HepG2 (cell line): ENCODE results near the gene IQCK. TPM values are rescaled to one million over a fixed set of nuclear protein-coding genes. Genes with fewer than 3 reads are reported as not detected.
A peak's percentile ranks its signal among the peaks of the same experiment; 100 is the strongest.

Experiments used
- CEBPG ChIP-seq: IDR thresholded peaks from 2 replicates; pipeline ENCODE4 v1.6.1; 2016
- CENPX ChIP-seq: sonication (generic); formaldehyde crosslinking; IDR thresholded peaks from 2 replicates; pipeline ENCODE4 v1.9.0; 2021; ENCODE audit warnings: mild to moderate bottlenecking, missing genetic modification reagents, moderate library complexity
- CHCHD3 ChIP-seq: sonication (generic); formaldehyde crosslinking; IDR thresholded peaks from 2 replicates; pipeline ENCODE4 v1.8.0; 2022; ENCODE audit warnings: mild to moderate bottlenecking, missing genetic modification reagents, moderate library complexity
- DMAP1 ChIP-seq: IDR thresholded peaks from 2 replicates; pipeline ENCODE4 v1.6.1; 2016
- FLYWCH1 ChIP-seq: sonication (generic); formaldehyde crosslinking; IDR thresholded peaks from 2 replicates; pipeline ENCODE4 v1.8.1; 2023; ENCODE audit warnings: mild to moderate bottlenecking, missing genetic modification reagents
- GFI1 ChIP-seq: sonication (generic); formaldehyde crosslinking; IDR thresholded peaks from 2 replicates; pipeline ENCODE4 v1.5.0; 2020; ENCODE audit warnings: missing genetic modification reagents, mild to moderate bottlenecking, borderline replicate concordance
- NFKBIZ ChIP-seq: IDR thresholded peaks from 2 replicates; pipeline ENCODE4 v1.6.1; 2018; ENCODE audit warnings: missing genetic modification reagents, missing compliant biosample characterization
- REL ChIP-seq: sonication (generic); formaldehyde crosslinking; conservative IDR thresholded peaks from 2 replicates; pipeline ENCODE4 v1.8.0; 2022; ENCODE audit warnings: mild to moderate bottlenecking, missing genetic modification reagents, moderate library complexity
- SNAPC2 ChIP-seq: sonication (generic); formaldehyde crosslinking; IDR thresholded peaks from 2 replicates; pipeline ENCODE4 v1.8.1; 2022; ENCODE audit warnings: mild to moderate bottlenecking, missing genetic modification reagents
- ZFY ChIP-seq: sonication (generic); formaldehyde crosslinking; IDR thresholded peaks from 2 replicates; pipeline ENCODE4 v1.4.0; 2020; ENCODE audit warnings: missing genetic modification reagents
- ZNF619 ChIP-seq: sonication (generic); formaldehyde crosslinking; IDR thresholded peaks from 2 replicates; pipeline ENCODE4 v1.4.0; 2020; ENCODE audit warnings: mild to moderate bottlenecking, missing genetic modification reagents
- polyA plus RNA-seq, 8 experiments: library from polyadenylated mRNA; depleted of rRNA in 3 of 8; stranded (reverse) in 7 of 8; unstranded in 1 of 8; fragments of >200 nt; fragmentation: Illumina TruSeq in 4 of 8; extraction: Trizol in 4 of 8; gene quantifications; 2 replicates each; pipeline versions ENCODE4 v1.2.1 to v1.2.3, GENCODE V29; 2011 to 2016; ENCODE audit warnings: low read depth in 4 of 8, missing spikeins in 1 of 8, mixed read lengths in 1 of 8; ENCODE audit not compliant: insufficient read depth in 1 of 8
- total RNA-seq, 5 experiments: library from RNA; depleted of rRNA; stranded (reverse); fragments of >200 nt; fragmentation: Illumina TruSeq; extraction: Trizol; gene quantifications; 2 replicates each; pipeline ENCODE4 v1.2.3, GENCODE V29; 2016; ENCODE audit warnings: low read depth in 1 of 5
- TF ChIP-seq, protein P1 (sequence below): sonication (generic); formaldehyde crosslinking; IDR thresholded peaks from 2 replicates; pipeline ENCODE4 v1.8.1; 2022; ENCODE audit warnings: low read depth, mild to moderate bottlenecking, missing genetic modification reagents
- TF ChIP-seq, protein P2 (sequence below): sonication (generic); formaldehyde crosslinking; conservative IDR thresholded peaks from 2 replicates; pipeline ENCODE4 v1.8.0; 2022; ENCODE audit warnings: missing genetic modification reagents
- TF ChIP-seq, protein P3 (sequence below): sonication (generic); formaldehyde crosslinking; IDR thresholded peaks from 2 replicates; pipeline ENCODE4 v1.5.0; 2020; ENCODE audit warnings: mild to moderate bottlenecking, missing genetic modification reagents
- TF ChIP-seq, protein P4 (sequence below): sonication (generic); formaldehyde crosslinking; IDR thresholded peaks from 2 replicates; pipeline ENCODE4 v1.5.1; 2020; ENCODE audit warnings: mild to moderate bottlenecking, moderate library complexity, missing genetic modification reagents
- TF ChIP-seq, protein P5 (sequence below): IDR thresholded peaks from 2 replicates; pipeline ENCODE4 v1.6.1; 2016; ENCODE audit warnings: low read depth, borderline replicate concordance

Gene IQCK
- total and polyA plus RNA-seq, 2 of the 13 experiments (the other 11 are each of a cell fraction or from before 2014, with no cell fraction given): 5.1 to 7.3 TPM

DNA sequence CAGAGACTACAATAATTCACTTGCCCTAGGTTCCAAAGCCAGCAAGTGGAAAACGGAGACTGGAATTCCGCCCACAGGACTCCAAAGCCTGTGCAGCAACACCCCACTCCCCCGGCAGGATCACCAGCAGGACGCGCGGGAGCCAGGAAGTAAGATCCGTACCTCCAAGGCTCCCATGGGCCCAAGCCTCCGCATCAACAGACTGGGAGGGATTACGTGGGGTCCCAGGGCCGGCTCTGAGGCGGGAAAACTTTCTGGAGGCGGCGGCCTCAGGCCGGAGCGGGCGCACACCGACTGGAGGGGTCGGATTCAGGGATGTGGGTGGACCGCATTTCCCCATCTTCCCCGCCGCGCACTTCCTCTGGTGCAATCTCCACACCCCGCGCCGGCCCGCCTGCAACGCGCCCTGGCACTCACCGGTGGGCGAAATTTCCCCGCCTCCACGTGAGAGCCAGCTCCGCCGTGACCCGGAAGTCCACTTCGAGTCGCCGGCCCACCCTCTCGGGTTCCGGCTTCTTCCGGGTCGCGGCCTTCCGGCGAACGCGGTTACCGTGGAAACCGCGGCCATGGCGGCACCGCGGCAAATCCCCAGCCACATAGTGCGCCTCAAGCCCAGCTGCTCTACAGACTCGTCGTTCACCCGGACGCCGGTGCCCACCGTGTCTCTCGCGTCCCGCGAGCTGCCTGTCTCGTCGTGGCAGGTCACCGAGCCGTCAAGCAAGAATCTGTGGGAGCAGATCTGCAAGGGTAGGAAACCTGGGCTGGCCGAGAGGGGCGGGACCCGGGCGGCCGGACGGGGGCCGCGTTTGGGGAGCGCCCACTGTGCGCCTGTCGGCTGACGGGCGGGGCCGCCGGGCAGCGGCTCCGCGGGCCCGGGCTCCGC lies at the start of gene IQCK, which contains the start of gene KNOP1 (continued):
- TF ChIP-seq, protein P1, sequence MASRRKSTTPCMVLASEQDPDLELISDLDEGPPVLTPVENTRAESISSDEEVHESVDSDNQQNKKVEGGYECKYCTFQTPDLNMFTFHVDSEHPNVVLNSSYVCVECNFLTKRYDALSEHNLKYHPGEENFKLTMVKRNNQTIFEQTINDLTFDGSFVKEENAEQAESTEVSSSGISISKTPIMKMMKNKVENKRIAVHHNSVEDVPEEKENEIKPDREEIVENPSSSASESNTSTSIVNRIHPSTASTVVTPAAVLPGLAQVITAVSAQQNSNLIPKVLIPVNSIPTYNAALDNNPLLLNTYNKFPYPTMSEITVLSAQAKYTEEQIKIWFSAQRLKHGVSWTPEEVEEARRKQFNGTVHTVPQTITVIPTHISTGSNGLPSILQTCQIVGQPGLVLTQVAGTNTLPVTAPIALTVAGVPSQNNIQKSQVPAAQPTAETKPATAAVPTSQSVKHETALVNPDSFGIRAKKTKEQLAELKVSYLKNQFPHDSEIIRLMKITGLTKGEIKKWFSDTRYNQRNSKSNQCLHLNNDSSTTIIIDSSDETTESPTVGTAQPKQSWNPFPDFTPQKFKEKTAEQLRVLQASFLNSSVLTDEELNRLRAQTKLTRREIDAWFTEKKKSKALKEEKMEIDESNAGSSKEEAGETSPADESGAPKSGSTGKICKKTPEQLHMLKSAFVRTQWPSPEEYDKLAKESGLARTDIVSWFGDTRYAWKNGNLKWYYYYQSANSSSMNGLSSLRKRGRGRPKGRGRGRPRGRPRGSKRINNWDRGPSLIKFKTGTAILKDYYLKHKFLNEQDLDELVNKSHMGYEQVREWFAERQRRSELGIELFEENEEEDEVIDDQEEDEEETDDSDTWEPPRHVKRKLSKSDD (CRISPR knock-in tag): peak; percentile 99
- TF ChIP-seq, protein P2, sequence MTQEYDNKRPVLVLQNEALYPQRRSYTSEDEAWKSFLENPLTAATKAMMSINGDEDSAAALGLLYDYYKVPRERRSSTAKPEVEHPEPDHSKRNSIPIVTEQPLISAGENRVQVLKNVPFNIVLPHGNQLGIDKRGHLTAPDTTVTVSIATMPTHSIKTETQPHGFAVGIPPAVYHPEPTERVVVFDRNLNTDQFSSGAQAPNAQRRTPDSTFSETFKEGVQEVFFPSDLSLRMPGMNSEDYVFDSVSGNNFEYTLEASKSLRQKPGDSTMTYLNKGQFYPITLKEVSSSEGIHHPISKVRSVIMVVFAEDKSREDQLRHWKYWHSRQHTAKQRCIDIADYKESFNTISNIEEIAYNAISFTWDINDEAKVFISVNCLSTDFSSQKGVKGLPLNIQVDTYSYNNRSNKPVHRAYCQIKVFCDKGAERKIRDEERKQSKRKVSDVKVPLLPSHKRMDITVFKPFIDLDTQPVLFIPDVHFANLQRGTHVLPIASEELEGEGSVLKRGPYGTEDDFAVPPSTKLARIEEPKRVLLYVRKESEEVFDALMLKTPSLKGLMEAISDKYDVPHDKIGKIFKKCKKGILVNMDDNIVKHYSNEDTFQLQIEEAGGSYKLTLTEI (CRISPR knock-in tag): no peak
- TF ChIP-seq CEBPG (CRISPR knock-in tag) (no peak; the same call in 1 of the 2 replicates), DMAP1 (CRISPR knock-in tag) (peak; percentile 98), SNAPC2 (peak; percentile 83; the same call in 1 of the 2 replicates), CHCHD3 (peak; percentile 55; the same call in 1 of the 2 replicates), GFI1 (CRISPR knock-in tag) (no peak; the same call in 1 of the 2 replicates), REL (CRISPR knock-in tag) (peak; percentile 91), ZNF619 (CRISPR knock-in tag) (peak; percentile 85; the same call in 1 of the 2 replicates), ZFY (CRISPR knock-in tag) (peak; percentile 98), CENPX (CRISPR knock-in tag) (no peak), FLYWCH1 (CRISPR knock-in tag) (no peak), NFKBIZ (CRISPR knock-in tag) (peak; percentile 74)
- TF ChIP-seq, protein P3, sequence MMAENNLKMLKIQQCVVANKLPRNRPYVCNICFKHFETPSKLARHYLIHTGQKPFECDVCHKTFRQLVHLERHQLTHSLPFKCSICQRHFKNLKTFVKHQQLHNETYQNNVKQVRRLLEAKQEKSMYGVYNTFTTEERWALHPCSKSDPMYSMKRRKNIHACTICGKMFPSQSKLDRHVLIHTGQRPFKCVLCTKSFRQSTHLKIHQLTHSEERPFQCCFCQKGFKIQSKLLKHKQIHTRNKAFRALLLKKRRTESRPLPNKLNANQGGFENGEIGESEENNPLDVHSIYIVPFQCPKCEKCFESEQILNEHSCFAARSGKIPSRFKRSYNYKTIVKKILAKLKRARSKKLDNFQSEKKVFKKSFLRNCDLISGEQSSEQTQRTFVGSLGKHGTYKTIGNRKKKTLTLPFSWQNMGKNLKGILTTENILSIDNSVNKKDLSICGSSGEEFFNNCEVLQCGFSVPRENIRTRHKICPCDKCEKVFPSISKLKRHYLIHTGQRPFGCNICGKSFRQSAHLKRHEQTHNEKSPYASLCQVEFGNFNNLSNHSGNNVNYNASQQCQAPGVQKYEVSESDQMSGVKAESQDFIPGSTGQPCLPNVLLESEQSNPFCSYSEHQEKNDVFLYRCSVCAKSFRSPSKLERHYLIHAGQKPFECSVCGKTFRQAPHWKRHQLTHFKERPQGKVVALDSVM: no peak
- TF ChIP-seq, protein P4, sequence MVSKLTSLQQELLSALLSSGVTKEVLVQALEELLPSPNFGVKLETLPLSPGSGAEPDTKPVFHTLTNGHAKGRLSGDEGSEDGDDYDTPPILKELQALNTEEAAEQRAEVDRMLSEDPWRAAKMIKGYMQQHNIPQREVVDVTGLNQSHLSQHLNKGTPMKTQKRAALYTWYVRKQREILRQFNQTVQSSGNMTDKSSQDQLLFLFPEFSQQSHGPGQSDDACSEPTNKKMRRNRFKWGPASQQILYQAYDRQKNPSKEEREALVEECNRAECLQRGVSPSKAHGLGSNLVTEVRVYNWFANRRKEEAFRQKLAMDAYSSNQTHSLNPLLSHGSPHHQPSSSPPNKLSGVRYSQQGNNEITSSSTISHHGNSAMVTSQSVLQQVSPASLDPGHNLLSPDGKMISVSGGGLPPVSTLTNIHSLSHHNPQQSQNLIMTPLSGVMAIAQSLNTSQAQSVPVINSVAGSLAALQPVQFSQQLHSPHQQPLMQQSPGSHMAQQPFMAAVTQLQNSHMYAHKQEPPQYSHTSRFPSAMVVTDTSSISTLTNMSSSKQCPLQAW (CRISPR knock-in tag): peak; percentile 78
- TF ChIP-seq, protein P5, sequence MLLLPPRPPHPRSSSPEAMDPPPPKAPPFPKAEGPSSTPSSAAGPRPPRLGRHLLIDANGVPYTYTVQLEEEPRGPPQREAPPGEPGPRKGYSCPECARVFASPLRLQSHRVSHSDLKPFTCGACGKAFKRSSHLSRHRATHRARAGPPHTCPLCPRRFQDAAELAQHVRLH (CRISPR knock-in tag): peak; percentile 96
